ENCODE data around the gene LRPAP1.

DNA sequence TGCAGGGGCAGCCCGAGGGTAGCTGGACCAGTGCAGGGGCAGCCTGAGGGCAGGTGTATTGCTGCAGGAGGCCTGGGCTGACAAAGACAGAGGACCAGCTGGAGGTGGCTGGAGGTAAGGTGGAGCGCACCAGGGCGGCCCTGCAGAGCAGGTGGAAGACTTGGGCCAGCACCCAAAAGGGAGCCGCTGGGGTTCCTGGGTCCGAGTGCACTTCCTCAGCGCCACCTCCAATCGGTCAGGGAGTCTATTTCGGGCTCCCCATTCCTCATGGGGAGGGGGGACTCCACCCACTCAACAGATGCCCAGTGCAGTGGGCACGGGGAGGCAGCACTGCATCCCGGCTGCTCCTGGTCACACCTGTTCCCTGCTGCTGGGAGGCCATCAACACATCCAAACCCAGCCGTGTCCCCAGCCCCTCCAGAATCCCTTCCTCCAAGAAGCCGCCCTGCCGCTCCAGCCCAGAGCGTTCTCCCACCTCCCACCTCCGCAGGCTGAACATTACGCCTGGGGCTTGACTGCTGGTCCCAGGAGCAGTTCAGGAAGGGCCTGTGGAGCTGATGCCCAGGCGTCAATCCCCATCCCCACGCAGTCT is 1.5 kb downstream of the LRPAP1 start:
- TF ChIP-seq HOXA7 (CRISPR knock-in tag; IDR thresholded peaks at IDR 0.05) (no peak), ESRRA (IDR thresholded peaks at IDR 0.05; ENCODE audit: borderline replicate concordance, low read length) (no peak), NPAS2 (CRISPR knock-in tag; IDR thresholded peaks at IDR 0.05; ENCODE audit: borderline replicate concordance) (no peak)
- TF ChIP-seq, protein P1, sequence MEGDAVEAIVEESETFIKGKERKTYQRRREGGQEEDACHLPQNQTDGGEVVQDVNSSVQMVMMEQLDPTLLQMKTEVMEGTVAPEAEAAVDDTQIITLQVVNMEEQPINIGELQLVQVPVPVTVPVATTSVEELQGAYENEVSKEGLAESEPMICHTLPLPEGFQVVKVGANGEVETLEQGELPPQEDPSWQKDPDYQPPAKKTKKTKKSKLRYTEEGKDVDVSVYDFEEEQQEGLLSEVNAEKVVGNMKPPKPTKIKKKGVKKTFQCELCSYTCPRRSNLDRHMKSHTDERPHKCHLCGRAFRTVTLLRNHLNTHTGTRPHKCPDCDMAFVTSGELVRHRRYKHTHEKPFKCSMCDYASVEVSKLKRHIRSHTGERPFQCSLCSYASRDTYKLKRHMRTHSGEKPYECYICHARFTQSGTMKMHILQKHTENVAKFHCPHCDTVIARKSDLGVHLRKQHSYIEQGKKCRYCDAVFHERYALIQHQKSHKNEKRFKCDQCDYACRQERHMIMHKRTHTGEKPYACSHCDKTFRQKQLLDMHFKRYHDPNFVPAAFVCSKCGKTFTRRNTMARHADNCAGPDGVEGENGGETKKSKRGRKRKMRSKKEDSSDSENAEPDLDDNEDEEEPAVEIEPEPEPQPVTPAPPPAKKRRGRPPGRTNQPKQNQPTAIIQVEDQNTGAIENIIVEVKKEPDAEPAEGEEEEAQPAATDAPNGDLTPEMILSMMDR (IDR thresholded peaks at IDR 0.05), result no peak
- TF ChIP-seq, protein P2, sequence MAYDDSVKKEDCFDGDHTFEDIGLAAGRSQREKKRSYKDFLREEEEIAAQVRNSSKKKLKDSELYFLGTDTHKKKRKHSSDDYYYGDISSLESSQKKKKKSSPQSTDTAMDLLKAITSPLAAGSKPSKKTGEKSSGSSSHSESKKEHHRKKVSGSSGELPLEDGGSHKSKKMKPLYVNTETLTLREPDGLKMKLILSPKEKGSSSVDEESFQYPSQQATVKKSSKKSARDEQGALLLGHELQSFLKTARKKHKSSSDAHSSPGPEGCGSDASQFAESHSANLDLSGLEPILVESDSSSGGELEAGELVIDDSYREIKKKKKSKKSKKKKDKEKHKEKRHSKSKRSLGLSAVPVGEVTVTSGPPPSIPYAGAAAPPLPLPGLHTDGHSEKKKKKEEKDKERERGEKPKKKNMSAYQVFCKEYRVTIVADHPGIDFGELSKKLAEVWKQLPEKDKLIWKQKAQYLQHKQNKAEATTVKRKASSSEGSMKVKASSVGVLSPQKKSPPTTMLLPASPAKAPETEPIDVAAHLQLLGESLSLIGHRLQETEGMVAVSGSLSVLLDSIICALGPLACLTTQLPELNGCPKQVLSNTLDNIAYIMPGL (CRISPR knock-in tag; IDR thresholded peaks at IDR 0.05; ENCODE audit: borderline replicate concordance), result no peak
- TF ChIP-seq, protein P3, sequence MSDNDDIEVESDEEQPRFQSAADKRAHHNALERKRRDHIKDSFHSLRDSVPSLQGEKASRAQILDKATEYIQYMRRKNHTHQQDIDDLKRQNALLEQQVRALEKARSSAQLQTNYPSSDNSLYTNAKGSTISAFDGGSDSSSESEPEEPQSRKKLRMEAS (IDR thresholded peaks at IDR 0.05), result no peak
- TF ChIP-seq, protein P4, sequence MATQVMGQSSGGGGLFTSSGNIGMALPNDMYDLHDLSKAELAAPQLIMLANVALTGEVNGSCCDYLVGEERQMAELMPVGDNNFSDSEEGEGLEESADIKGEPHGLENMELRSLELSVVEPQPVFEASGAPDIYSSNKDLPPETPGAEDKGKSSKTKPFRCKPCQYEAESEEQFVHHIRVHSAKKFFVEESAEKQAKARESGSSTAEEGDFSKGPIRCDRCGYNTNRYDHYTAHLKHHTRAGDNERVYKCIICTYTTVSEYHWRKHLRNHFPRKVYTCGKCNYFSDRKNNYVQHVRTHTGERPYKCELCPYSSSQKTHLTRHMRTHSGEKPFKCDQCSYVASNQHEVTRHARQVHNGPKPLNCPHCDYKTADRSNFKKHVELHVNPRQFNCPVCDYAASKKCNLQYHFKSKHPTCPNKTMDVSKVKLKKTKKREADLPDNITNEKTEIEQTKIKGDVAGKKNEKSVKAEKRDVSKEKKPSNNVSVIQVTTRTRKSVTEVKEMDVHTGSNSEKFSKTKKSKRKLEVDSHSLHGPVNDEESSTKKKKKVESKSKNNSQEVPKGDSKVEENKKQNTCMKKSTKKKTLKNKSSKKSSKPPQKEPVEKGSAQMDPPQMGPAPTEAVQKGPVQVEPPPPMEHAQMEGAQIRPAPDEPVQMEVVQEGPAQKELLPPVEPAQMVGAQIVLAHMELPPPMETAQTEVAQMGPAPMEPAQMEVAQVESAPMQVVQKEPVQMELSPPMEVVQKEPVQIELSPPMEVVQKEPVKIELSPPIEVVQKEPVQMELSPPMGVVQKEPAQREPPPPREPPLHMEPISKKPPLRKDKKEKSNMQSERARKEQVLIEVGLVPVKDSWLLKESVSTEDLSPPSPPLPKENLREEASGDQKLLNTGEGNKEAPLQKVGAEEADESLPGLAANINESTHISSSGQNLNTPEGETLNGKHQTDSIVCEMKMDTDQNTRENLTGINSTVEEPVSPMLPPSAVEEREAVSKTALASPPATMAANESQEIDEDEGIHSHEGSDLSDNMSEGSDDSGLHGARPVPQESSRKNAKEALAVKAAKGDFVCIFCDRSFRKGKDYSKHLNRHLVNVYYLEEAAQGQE (IDR thresholded peaks at IDR 0.05), result no peak
- TF ChIP-seq, protein P5, sequence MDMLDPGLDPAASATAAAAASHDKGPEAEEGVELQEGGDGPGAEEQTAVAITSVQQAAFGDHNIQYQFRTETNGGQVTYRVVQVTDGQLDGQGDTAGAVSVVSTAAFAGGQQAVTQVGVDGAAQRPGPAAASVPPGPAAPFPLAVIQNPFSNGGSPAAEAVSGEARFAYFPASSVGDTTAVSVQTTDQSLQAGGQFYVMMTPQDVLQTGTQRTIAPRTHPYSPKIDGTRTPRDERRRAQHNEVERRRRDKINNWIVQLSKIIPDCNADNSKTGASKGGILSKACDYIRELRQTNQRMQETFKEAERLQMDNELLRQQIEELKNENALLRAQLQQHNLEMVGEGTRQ (IDR thresholded peaks at IDR 0.05), result no peak
